ACC112 (cell line): Measurements from ENCODE around the gene DYNC1H1.

Experiments
- H2AFZ ChIP-seq: fragments of 200-600 bp; sonication (generic); one replicate; pipeline ENCODE4 v1.6.0; 2017; ENCODE audit warnings: antibody characterized with exemption, low read length; ENCODE audit not compliant: unreplicated experiment
- H3K27ac ChIP-seq: fragments of 200-600 bp; sonication (generic); 2 replicates; pipeline ENCODE4 v1.5.1; 2014; ENCODE audit warnings: low read depth, mild to moderate bottlenecking, antibody characterized with exemption, low read length, moderate library complexity
- H3K27me3 ChIP-seq: fragments of 200-600 bp; sonication (generic); 2 replicates; pipeline ENCODE4 v1.6.1; 2014; ENCODE audit warnings: mild to moderate bottlenecking, antibody characterized with exemption, low read length, moderate library complexity, mixed read lengths; ENCODE audit not compliant: insufficient read depth
- H3K36me3 ChIP-seq: fragments of 200-600 bp; sonication (generic); 2 replicates; pipeline ENCODE4 v1.6.1; 2016; ENCODE audit warnings: mild to moderate bottlenecking, antibody characterized with exemption, low read length, moderate library complexity, mixed read lengths; ENCODE audit not compliant: insufficient read depth
- H3K4me1 ChIP-seq: fragments of 200-600 bp; sonication (generic); one replicate; pipeline ENCODE4 v1.6.1; 2016; ENCODE audit warnings: low read length, mixed read lengths; ENCODE audit not compliant: insufficient read depth, unreplicated experiment, control insufficient read depth
- H3K4me3 ChIP-seq: fragments of 200-600 bp; sonication (generic); 2 replicates; pipeline ENCODE4 v1.5.1; 2014; ENCODE audit warnings: mild to moderate bottlenecking, low read depth, low read length
- H3K79me2 ChIP-seq: fragments of 200-600 bp; sonication (generic); one replicate; pipeline ENCODE4 v1.6.0; 2016; ENCODE audit warnings: low read length; ENCODE audit not compliant: control insufficient read depth, unreplicated experiment, insufficient read depth

DYNC1H1 gene

DNA sequence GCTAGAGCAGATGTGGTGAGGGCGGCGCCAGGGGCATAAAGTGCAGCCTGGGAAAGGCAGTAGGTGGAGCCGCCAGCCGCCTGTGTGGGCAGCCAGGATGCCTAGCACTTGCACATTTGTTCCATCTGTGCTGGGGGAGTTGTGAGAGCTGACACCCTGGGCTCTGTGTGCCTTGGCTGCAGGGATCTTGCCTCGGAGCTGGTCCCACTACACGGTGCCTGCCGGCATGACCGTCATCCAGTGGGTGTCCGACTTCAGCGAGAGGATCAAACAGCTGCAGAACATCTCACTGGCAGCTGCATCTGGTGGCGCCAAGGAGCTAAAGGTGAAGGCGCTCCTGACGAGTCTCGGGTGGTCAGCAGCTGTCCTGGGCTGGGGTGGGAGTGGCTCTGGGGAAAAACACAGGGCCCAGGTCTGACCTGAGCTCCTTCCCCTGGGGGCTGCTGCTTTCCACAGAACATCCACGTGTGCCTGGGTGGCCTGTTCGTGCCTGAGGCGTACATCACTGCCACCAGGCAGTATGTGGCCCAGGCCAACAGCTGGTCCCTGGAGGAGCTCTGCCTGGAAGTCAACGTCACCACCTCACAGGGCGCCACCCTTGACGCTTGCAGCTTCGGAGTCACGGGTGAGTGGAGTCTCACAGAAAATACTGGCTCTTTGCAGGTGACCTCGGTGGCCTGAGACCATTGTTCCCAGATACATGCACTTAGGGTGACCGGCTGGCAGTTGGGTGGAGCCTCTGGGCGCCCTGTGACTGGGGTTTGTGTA is 85.1 kb downstream of the DYNC1H1 start:
- Histone ChIP-seq H3K27me3 (no peaks in the 10 kb centered on the region), H3K4me3 (no peak overlapping the region), H3K4me1 (no peaks in the 10 kb centered on the region), H3K27ac (no peak overlapping the region), H2AFZ (no peak overlapping the region), H3K79me2 (no peaks in the 10 kb centered on the region), H3K36me3 (peaks cover 37% of the 10 kb centered on the region; the same call in 1 of the 2 replicates)

DNA sequence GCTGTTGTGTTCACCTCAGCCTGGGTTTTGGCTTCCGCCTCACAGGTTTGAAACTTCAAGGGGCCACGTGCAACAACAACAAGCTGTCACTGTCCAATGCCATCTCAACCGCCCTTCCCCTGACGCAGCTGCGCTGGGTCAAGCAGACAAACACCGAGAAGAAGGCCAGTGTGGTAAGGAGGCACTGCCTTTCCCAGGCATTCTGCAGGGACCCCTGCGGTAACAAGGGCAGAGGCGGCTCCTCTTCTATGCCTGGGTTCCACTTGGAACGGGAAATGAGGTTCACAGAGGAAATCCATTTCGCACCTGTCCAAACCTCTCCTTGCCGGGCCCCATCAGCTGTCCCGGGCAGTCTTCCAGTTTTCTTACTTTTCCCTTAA is 85.6 kb downstream of the DYNC1H1 start:
- Histone ChIP-seq H3K79me2 (no peaks in the 10 kb centered on the region), H3K4me1 (peaks cover under 1% of the 10 kb centered on the region), H3K27ac (no peak overlapping the region), H3K4me3 (no peak overlapping the region), H3K27me3 (no peaks in the 10 kb centered on the region), H2AFZ (no peak overlapping the region), H3K36me3 (peaks cover 34% of the 10 kb centered on the region; the same call in 1 of the 2 replicates)

DNA sequence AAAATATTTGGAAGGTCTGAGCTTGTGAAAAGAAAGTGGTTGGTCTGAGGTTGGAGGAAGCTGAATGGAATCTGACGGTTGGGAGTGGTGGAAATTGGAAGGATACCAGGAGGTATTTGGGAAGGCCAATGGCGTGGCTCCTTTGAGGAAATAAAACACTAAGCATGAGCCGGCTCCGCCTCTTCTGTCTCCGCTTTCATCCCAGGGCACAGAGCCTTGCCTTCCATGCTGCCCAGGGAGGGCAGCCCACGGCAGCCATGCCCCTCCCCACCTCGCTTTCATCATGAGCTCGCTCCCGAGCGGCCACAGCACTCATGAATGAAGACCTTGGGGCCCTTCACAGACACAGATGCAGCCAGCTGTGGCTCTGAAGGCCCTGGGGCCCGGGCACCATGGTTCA is 86.3 kb downstream of the DYNC1H1 start:
- Histone ChIP-seq H3K4me3 (no peak overlapping the region), H2AFZ (no peak overlapping the region), H3K27ac (no peak overlapping the region), H3K36me3 (peaks cover 36% of the 10 kb centered on the region; the same call in 1 of the 2 replicates), H3K79me2 (no peaks in the 10 kb centered on the region), H3K4me1 (peaks cover 5% of the 10 kb centered on the region), H3K27me3 (no peaks in the 10 kb centered on the region)

DNA sequence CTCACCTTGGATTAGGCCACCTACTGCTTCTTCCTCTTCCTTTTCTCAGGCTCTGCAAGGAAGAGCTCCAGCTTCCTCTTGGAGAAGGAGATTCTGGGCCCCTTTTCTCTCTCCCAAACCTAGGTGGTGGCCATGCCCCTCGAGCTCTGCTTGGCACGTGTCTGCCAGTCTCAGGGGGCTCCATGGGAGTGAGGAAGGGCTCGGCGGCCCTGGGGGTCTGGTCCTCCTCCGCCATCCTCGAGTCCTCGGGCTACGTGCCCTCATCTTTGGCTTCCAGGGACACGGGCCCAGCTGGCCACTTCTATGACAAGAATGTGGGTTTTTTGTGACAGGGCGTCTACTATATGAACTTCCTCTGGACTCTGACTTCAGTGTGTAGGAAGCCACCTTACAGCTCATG is 88.1 kb downstream of the DYNC1H1 start:
- H3K79me2 ChIP-seq: no peaks in the 10 kb centered on the region
- peaks cover 5% of the 10 kb centered on the region for H3K4me1 ChIP-seq
- H3K27ac ChIP-seq: no peak overlapping the region
- no peaks in the 10 kb centered on the region for H3K27me3 ChIP-seq
- H3K4me3 ChIP-seq: no peak overlapping the region
- no peak overlapping the region for H2AFZ ChIP-seq
- H3K36me3 ChIP-seq: peaks cover 35% of the 10 kb centered on the region; the same call in 1 of the 2 replicates

GRCh38 chr14:102055181-102055901 is 91.0 kb downstream of the DYNC1H1 start:
- H3K4me1 ChIP-seq: peaks cover 5% of the 10 kb centered on the region
- H3K27ac ChIP-seq: no peak overlapping the region
- peaks cover 13% of the 10 kb centered on the region; the same call in 1 of the 2 replicates for H3K36me3 ChIP-seq
- H2AFZ ChIP-seq: no peak overlapping the region
- H3K79me2 ChIP-seq: no peaks in the 10 kb centered on the region
- H3K27me3 ChIP-seq: no peaks in the 10 kb centered on the region
- no peak overlapping the region for H3K4me3 ChIP-seq

DNA sequence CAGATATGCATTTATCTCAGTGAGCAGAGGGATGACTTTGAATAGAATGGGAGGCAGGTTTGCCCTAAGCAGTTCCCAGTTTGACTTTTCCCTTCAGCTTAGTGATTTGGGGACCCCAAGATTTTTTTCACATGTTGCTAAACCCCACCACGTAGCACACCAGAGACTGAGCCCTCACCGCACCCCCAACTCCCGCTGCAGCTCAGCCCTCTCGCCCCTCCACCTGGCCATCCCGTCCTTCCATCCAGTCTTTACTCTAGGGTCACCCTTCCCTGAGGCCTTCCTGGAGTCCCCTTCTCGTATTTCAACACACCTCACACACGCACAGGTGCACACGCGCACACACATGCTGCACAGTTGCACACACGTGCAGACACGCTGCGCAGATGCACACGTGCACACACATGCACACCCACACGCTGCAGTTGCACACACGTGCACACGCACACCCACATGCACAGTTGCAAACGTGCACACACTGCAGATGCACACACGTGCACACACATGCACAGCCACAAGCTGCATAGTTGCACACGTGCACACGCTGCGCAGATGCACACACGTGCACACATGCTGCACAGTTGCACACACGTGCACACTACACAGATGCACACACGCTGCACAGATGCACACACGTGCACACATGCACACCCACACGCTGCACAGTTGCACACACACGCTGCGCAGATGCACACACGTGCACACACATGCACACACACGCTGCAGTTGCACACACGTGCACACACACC is 92.5 kb downstream of the DYNC1H1 start:
- peaks cover 5% of the 10 kb centered on the region for H3K4me1 ChIP-seq
- H3K4me3 ChIP-seq: no peak overlapping the region
- H3K27ac ChIP-seq: no peak overlapping the region
- no peaks in the 10 kb centered on the region for H3K79me2 ChIP-seq
- H2AFZ ChIP-seq: no peak overlapping the region
- H3K27me3 ChIP-seq: no peaks in the 10 kb centered on the region
- H3K36me3 ChIP-seq: peaks cover 11% of the 10 kb centered on the region; the same call in 1 of the 2 replicates

GRCh38 chr14:102057480-102058114 is 93.2 kb downstream of the DYNC1H1 start:
- H3K4me3 ChIP-seq: no peak overlapping the region
- no peak overlapping the region for H2AFZ ChIP-seq
- no peaks in the 10 kb centered on the region for H3K27me3 ChIP-seq
- peaks cover 5% of the 10 kb centered on the region for H3K4me1 ChIP-seq
- peaks cover 6% of the 10 kb centered on the region; the same call in 1 of the 2 replicates for H3K36me3 ChIP-seq
- H3K79me2 ChIP-seq: no peaks in the 10 kb centered on the region
- H3K27ac ChIP-seq: no peak overlapping the region

- Histone ChIP-seq H3K27me3 (no peaks in the 10 kb centered on the region), H2AFZ (no peak overlapping the region), H3K36me3 (0 out of 2 replicates have a peak, but pooled peaks cover 4% of the 10 kb centered on the region), H3K79me2 (no peaks in the 10 kb centered on the region), H3K4me3 (no peak overlapping the region), H3K27ac (no peak overlapping the region), H3K4me1 (peaks cover 5% of the 10 kb centered on the region)
Observed at GRCh38 chr14:102058146-102058545, 93.8 kb downstream of the DYNC1H1 start.

DNA sequence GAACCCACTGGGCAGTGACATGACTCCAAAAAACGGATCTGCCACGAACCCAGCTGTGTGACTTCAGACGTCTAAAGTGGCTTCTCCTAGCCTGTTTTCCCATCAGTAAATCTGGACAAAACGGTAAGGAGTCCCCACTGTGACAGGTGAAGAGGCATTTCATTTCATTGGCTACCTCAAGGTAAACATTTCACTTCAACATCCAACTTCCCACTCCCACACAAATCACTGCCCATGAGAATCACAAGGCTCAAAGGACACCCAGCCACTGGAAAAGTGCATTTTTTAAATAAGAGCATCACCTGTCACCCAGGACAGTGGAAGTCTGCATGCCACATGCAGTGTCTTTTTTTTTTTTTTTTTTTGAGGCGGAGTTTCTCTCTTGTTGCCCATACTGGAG is 94.6 kb downstream of the DYNC1H1 start:
- Histone ChIP-seq H3K27me3 (no peaks in the 10 kb centered on the region), H3K4me1 (peaks cover 5% of the 10 kb centered on the region), H3K79me2 (no peaks in the 10 kb centered on the region), H3K36me3 (0 out of 2 replicates have a peak, but pooled peaks cover 4% of the 10 kb centered on the region), H2AFZ (no peak overlapping the region), H3K4me3 (no peak overlapping the region), H3K27ac (no peak overlapping the region)

DNA sequence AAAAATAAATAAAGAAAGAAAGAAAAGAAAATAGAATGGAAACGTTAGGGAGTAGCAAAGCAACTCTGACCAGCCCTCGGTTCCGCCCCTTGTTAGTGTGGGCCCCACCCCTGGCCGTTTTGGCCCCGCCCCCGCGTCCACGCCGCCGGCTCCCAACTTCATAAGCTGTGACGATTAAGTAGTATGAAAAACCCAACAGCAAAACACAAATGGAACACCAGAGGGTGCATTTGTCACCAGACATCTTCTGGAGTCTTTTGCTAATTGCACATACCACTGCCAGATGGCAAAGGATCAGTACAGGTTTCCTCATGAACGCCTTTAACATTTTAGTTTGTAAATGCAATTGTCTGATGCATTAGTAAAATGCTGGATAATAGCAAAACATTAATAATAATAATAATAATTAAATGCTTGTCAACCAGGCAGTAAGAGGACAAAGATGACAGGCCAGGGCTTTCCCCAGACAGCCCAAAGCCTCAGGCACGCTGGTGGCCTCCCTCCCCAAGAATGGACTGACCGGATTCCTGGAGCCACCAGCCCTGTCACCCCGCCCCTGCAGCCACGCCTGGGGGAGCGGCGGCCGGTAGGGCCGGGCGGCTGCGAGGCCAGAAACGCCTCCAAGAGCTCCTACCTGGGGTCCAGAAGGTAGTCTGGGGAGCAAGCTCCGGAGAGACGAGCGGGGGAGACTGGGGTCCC is 98.9 kb downstream of the DYNC1H1 start:
- H3K27ac ChIP-seq: no peak overlapping the region
- H2AFZ ChIP-seq: no peak overlapping the region
- H3K79me2 ChIP-seq: no peaks in the 10 kb centered on the region
- H3K27me3 ChIP-seq: no peaks in the 10 kb centered on the region
- no peak overlapping the region for H3K4me3 ChIP-seq
- no peaks in the 10 kb centered on the region for H3K4me1 ChIP-seq
- no peaks in the 10 kb centered on the region for H3K36me3 ChIP-seq
